ENCODE results near the gene IL16. TPM values are rescaled to one million over a fixed set of nuclear protein-coding genes. Genes with fewer than 3 reads are reported as not detected.
A peak's percentile ranks its signal among the peaks of the same experiment; 100 is the strongest.

Gene IL16
- total and polyA plus RNA-seq, 9 of the 15 experiments (the other 6 are each of a cell fraction or from before 2014, with no cell fraction given): 1.4 to 18.8 (median 10.6) TPM

GRCh38 chr15:81190922-81191507 is 5.7 kb upstream of the IL16 start:
- TF ChIP-seq HDAC1 (IDR thresholded peaks at IDR 0.05) (no peak), ASH1L (IDR thresholded peaks at IDR 0.05; ENCODE audit: borderline replicate concordance, low read depth, partially characterized antibody) (no peak), POLR2B (IDR thresholded peaks at IDR 0.05; ENCODE audit: low read depth, partially characterized antibody) (no peak), EP300 (IDR thresholded peaks at IDR 0.05; ENCODE audit: low read length) (no peak), HDAC3 (IDR thresholded peaks at IDR 0.05; ENCODE audit: borderline replicate concordance, partially characterized antibody) (no peak), ELF1 (tag; IDR thresholded peaks at IDR 0.05) (no peak), ZC3H4 (CRISPR knock-in tag; IDR thresholded peaks at IDR 0.05; ENCODE audit: borderline replicate concordance) (no peak), YY1 (IDR thresholded peaks at IDR 0.05; ENCODE audit: borderline replicate concordance in 1 of 3, control insufficient read depth in 1 of 3, extremely low read depth in 1 of 3, insufficient read depth in 3 of 3, insufficient read length in 1 of 3, insufficient replicate concordance in 2 of 3, low read depth in 1 of 3, low read length in 2 of 3) (peak in 1 of 3 experiments; percentile 13), KDM2B (CRISPR knock-in tag; IDR thresholded peaks at IDR 0.05) (no peak), POLR2AphosphoS5 (IDR thresholded peaks at IDR 0.05; ENCODE audit: control insufficient read depth, insufficient read depth, low read depth, low read length) (no peak), RBFOX2 (IDR thresholded peaks at IDR 0.05; ENCODE audit: low read depth, low read length) (no peak), MTA1 (IDR thresholded peaks at IDR 0.05; ENCODE audit: borderline replicate concordance) (no peak), SMAD4 (CRISPR knock-in tag; conservative IDR thresholded peaks at IDR 0.05) (0 out of 2 replicates have a peak, but pooled peaks have one; percentile 30), NELFE (IDR thresholded peaks at IDR 0.05; ENCODE audit: insufficient read depth, insufficient read length) (no peak)
- TF ChIP-seq, protein P1, sequence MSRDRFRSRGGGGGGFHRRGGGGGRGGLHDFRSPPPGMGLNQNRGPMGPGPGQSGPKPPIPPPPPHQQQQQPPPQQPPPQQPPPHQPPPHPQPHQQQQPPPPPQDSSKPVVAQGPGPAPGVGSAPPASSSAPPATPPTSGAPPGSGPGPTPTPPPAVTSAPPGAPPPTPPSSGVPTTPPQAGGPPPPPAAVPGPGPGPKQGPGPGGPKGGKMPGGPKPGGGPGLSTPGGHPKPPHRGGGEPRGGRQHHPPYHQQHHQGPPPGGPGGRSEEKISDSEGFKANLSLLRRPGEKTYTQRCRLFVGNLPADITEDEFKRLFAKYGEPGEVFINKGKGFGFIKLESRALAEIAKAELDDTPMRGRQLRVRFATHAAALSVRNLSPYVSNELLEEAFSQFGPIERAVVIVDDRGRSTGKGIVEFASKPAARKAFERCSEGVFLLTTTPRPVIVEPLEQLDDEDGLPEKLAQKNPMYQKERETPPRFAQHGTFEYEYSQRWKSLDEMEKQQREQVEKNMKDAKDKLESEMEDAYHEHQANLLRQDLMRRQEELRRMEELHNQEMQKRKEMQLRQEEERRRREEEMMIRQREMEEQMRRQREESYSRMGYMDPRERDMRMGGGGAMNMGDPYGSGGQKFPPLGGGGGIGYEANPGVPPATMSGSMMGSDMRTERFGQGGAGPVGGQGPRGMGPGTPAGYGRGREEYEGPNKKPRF (IDR thresholded peaks at IDR 0.05; ENCODE audit: low read depth, low read length): no peak
- Histone ChIP-seq H3K27me3 (ENCODE audit: control insufficient read depth in 2 of 2, insufficient read depth in 2 of 2, low read length in 2 of 2) (no peaks in the 10 kb centered on the region), H3K9me3 (replicated peaks; ENCODE audit: control insufficient read depth, insufficient read depth, low read depth, low read length) (no peaks in the 10 kb centered on the region), H3K4me2 (ENCODE audit: insufficient read depth, low read length) (no peak overlapping the region), H3K36me3 (ENCODE audit: control insufficient read depth, insufficient read depth, low read length) (no peaks in the 10 kb centered on the region; the same call in 2 of the 3 replicates), H3K9me1 (ENCODE audit: control insufficient read depth, insufficient read depth, low read length) (no peaks in the 10 kb centered on the region), H3K4me1 (replicated peaks in 1 of 2; ENCODE audit: control insufficient read depth in 2 of 2, insufficient read depth in 2 of 2, low read length in 2 of 2) (no peaks in the 10 kb centered on the region), H3K79me2 (ENCODE audit: control insufficient read depth, insufficient read depth, low read length) (no peaks in the 10 kb centered on the region), H4K20me1 (replicated peaks; ENCODE audit: control insufficient read depth, insufficient read depth, low read length) (no peaks in the 10 kb centered on the region; the same call in 1 of the 2 replicates), H3K9ac (ENCODE audit: insufficient read depth in 1 of 2, low read depth in 2 of 2, low read length in 2 of 2) (no peak overlapping the region), H3K27ac (ENCODE audit: extremely low read depth, low read depth, low read length) (no peak overlapping the region), H3K4me3 (no peak overlapping the region), H2AFZ (ENCODE audit: low read depth, low read length) (no peak overlapping the region)
- in situ Hi-C loops (cut with MboI): no loop called here
- ChIA-PET POLR2A (interaction anchor here (0.9 kb wide), 1 partner anchor 8 kb away, joined by 4 read pairs; no protein-coding TSS in a partner anchor), CTCF (ENCODE audit: low intra/inter-chr PET ratio) (no interaction called here)
- BruUV-seq (replicated peaks): no TSS peak
- ATAC-seq (no peak), DNase-seq (ENCODE audit: extremely low read depth in 1 of 4, low spot score in 3 of 4) (no peak), FAIRE-seq (no peak)
- 54% methylated on average over 3 of the region's 3 CpGs for WGBS (ENCODE audit: insufficient coverage, low coverage, missing lambda C conversion rate)
- intact Hi-C loops (cut with micrococcal nuclease): no loop called here
